NCI-H2107 (cell line): ENCODE data around the gene LPGAT1.

Experiments used
- DNase-seq: peaks from one replicate; lab custom pipeline; 2025; lab: John Stamatoyannopoulos, UW

The LPGAT1 gene

DNA sequence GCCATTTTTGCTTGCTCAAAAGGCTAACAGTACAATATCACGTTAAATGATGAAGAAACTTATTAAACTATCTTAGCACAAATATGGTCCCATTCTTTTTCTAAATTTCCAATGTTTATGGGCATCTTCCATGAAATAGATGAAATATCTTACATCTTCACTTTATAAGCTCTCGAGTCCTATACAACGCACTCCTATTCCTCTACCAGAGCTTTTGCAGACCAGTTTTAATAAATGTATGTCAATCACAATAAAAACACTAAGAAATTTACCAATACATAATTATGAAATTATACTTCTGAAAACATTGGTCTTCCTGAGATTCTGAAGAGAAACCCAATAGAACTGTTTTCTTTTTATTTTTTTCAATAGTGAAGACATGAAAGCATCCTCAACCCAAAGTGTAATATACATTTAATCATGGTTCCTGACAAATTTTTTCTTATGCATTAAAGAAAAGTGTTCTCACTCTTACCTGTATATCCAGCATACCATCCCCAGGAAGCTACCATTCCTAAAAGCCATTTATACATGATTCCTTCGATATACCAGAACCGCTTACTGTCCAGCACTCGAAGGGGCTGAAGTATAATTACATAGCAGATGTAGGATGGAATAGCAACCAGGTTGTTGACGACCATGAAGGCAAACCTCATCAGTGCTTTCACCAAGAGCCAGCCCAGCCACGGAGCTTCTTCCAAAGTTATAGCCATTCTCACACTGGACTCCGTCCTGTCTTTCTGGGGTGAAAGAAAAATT, 1.8 kb downstream of the LPGAT1 start:
- DNase-seq, result no peak

- DNase-seq, result no peak
These were observed 3.5 kb downstream of the LPGAT1 start for GRCh38 chr1:211827051-211827450.

DNA sequence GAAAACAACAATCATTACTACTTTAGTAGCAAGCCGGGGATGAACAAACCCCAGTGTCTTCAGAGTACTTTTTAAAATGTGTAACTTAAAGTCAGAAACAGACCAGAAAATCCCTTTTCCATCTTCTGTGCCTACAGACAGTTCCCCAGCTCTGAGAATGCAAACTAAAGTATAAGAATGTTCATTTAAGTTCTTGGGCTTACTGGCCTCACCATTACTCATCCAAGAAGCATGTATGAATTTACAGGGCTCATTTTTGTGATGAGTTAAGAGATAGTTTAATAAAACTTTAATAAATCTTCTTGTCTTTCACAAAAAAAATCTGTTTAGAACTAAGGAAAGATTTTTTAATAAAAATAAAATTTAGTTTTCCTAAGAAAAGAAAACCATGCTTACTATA, 4.6 kb downstream of the LPGAT1 start:
- DNase-seq, result no peak

DNA sequence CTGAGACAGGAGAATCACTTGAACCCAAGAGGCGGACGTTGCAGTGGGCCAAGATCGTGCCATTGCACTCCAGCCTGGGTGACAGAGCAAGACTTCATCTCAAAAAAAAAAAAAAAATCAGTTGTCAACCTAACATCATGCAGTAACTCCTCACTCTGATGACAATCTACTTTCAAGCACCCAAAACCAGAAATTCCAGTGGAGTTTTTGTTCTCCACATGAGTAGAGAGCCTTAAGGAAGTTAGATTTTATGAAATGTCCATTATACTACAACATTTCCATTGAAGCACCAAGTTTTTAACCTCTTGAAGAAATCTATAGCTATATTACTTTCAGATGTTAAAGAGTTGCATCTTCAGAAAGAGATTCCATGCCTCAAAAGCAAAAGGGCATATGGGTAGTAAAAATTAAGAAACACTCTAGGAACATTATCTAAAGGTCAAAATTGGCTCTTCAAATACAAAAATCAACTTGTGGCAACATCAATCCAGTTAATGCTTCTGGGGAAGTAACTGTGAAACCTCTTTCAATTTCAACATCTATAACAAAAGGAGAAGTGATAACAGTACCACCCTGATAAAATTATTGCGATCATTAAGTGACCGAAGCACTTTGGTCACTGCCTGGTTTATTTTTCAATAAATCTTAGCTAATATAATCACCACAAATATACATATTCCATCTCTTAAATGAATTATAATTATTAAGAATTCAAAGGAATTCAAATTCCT, 7.7 kb downstream of the LPGAT1 start:
- no peak for DNase-seq

GRCh38 chr1:211816586-211816985, 14.0 kb downstream of the LPGAT1 start:
- no peak for DNase-seq

DNA sequence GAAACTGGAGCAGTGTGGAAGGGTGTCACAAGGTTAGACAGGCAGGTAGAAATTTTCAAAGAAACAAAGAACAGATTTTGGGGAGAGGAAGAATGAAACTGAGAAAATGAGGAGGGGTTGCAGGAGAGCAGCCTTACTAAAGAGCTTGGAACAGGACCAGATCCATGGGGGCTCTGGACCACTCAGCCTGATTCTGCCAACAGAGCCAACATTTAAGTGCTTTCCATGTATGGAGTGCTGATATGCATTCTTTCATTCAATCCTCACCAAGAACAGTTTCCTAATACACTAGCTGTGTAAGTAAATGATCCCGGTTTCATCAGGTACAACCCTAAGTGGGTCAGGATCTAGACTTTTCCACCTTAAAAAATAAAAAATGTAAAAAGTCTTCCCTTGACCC, 16.2 kb downstream of the LPGAT1 start:
- no peak for DNase-seq

DNA sequence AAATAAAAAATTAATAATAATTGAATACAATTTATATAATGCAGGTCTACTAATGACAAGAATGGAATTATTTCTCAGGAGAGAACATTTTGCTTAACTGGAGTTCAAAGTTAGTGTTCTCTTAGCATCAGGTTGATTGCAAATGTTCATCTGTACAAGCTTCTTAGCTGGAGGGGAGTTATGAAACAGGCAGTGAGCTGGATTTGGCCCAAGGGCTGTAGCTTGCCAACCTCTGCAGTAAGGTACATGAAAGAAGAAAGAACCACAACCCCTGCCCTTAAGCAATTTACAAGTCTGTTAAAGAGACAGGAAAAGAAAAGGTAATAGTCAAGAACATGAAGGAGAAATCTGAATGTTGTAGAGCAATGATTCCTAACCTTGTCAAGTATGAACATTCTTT, 17.0 kb downstream of the LPGAT1 start:
- no peak for DNase-seq

DNA sequence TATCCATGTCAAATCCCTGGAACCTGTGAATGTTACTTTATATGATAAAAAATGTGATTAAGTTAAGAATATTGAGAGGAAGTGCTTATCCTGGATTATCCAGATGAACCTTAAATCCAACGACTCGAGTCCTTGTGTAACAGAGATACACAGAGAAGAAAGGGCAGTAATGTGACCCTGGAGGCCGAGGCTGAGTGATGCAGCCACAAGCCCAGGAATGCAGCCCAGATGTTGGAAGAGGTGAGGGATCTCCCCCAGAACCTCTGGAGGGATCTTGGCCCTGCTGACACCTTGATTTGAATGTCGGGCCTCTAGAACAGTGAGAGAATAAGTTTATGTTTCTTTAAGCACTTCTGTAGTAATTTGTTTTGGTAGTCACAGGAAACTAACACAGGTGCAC, 18.0 kb downstream of the LPGAT1 start:
- DNase-seq, result no peak

DNA sequence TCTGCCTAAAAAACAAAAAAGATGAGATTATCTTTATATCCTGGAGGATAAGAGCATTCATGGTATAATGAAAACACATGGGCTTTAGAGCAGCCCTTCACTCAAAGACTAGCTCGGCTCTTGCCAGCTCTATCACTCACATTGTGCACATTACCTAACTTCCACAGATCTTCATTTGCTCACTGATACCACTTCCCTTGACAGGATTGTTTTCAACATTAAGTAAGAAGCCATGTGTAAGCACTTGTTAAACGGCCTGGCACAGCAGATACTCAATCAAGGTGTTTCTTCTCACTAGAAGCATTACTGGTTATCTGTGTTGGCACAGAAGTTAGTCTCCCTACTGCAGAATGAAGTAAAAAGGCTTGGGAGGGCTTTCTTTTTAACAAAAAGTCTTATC, 18.7 kb downstream of the LPGAT1 start:
- DNase-seq, result no peak

DNA sequence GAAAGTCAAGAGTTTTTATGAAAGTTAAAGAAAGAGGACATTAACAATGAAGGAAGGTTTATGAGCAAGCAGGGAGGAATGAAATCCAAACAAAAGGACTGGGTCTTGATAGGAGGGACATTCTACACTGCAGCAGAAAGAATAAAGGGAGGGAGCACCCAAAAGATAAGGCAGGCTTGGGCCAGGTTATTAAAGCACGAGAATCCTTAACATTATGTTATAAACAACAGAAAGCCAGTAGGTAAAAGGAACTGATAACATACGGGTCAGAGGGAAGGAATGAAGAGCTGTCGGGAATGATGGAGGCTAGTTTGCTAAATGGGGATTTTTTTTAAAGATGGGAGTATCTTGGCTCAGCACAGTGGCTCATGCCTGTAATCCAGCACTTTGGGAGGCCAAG, 19.4 kb downstream of the LPGAT1 start:
- no peak for DNase-seq

DNA sequence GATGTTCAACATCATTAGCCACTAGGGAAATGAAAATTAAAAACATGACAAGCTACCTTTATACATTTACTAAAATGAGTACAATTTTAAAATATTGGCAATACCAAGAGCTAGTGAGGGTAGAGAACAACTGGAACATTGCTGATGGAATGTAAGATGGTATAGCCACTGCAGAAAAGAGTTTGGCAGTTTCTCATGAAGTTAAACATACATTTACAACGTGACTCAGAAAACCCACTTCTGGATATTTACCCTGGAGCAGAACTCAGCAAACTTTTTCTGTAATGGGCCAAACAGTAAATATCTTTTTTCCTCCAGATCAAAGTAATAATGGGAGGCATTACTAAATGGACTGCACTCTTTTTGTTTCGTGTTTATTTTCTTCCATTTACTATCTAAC, 22.1 kb downstream of the LPGAT1 start:
- no peak for DNase-seq

GRCh38 chr1:211804915-211805314, 25.6 kb downstream of the LPGAT1 start:
- DNase-seq, result no peak

DNA sequence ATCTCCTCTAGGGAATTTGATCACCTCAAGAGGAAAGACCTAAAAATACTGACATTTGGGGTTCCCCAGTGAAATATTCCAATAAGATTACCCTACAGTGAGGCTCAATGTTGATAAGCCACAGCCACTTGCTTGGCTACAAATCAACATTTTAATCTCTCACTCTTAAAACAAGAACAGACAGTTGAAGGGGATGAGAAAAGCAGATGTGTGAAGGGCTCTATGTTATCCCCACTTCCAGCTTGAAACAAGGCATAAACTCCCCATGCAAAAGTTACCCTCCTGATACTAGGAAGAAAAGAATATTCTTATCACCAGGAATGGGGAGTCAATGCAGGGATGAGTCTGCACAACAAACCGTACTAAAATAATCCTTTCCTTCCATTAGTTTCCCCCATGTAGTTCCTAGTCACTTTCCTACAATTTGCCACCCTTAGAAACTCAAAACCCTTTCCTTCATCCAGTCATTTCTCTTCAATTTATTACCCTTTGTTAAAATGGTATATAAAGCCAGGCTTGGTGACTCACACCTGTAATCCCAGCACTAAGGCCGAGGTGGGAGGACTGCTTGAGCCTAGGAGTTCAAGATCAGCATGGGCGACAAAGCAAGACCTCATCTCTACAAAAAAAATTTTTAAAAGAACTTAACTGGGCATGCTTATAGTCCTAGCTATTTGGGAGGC, 29.5 kb downstream of the LPGAT1 start:
- no peak for DNase-seq

GRCh38 chr1:211797994-211798393, 32.6 kb downstream of the LPGAT1 start:
- DNase-seq, result no peak

GRCh38 chr1:211791979-211792378, 38.6 kb downstream of the LPGAT1 start:
- no peak for DNase-seq

DNA sequence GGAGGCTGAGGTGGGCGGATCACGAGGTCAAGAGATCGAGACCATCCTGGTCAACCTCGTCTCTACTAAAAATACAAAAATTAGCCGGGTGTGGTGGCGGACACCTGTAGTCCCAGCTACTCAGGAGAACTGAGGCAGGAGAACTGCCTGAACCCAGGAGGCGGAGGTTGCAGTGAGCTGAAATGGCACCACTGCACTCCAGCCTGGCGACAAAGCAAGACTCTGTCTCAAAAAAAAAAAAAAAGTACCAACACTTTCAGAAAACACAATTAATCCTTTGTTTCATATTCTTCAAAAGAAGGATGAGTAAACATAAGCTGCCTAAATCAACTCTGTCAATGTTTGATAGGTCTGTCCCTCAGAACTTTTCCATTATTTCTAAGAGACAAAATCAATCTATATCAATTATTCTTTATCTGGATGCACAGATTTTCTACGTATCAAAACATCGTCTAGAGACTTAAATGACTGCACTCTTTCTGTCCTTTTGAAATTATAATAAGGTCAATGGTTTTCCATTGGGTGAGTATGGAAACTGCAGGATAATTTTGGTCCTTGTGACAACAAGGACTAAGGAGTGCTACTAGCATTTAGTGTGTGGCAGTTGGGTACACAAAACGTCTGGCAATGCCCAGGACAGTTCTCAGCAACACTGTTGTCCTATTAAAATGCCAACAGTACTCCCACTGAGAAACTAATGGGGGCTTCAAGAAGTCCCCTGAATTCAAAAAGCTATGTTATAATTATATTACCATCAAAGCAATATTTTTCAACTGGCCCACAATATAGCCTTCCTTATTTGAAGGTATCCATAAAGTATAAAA, 40.7 kb downstream of the LPGAT1 start:
- no peak for DNase-seq

DNA sequence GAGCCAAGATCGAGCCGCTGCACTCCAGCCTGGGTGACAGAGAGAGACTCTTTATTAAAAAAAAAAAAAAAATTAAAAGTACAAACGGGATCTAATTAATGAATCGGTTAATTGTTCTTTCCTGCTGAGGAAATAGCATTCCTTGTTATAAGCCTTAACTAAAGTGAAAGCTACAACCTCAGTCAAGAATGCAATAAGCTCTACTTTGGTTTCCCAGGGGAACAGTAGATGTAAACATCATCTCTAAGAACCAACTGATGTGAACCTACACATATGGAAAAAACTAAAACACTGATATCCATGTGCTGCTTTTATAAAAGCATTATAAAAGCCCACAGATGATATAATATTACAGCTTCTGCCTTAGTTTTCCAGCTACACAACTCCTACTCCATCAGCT, 41.9 kb downstream of the LPGAT1 start:
- no peak for DNase-seq

- DNase-seq, result no peak
These were observed 46.7 kb downstream of the LPGAT1 start for GRCh38 chr1:211783897-211784296.

- DNase-seq, result no peak
These were observed 47.3 kb downstream of the LPGAT1 start for GRCh38 chr1:211783266-211783665.

GRCh38 chr1:211781260-211781659, 49.3 kb downstream of the LPGAT1 start:
- DNase-seq, result no peak

DNA sequence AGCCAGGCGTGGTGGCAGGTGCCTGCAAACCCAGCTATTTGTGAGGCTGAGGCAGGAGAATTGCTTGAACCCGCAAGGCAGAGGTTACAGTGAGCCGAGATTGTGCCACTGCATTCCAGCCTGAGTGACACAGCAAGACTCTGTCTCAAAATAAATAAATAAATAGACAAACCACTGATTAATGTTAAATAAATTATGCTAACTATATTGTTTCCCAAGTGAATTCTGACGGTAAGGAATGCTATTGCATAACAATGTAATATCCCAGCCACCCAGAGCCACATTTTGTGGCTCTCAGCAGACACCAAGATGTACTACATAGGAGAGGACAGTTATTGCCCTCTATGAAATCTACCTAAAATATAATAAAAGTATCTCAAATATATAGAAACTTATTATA, 55.4 kb downstream of the LPGAT1 start:
- DNase-seq, result no peak

DNA sequence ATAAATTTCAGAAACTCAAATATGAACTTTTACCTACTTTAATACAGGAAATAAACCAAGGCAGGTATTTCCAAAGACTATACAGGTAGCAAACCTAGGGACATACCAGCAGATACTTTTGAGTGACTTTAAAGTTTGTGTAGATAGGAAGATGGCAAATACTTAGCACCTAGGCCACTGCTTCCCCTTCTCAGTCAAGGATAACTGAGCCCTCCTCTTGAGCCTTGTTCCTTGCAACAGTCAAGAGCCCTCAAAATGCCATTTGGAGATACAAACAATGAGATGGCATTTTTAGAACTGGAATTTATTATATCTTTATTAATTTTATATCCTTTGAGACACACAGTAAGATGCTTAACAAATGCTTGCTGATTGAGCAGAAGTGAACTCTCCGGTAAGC, 65.9 kb downstream of the LPGAT1 start:
- DNase-seq, result no peak
